Measurements from ENCODE around the gene RTTN. TPM values are rescaled to one million over a fixed set of nuclear protein-coding genes. Genes with fewer than 3 reads are reported as not detected.

Gene RTTN
- total RNA-seq, 2 donors from 2014 or later = 13.0 to 20.1 TPM

DNA sequence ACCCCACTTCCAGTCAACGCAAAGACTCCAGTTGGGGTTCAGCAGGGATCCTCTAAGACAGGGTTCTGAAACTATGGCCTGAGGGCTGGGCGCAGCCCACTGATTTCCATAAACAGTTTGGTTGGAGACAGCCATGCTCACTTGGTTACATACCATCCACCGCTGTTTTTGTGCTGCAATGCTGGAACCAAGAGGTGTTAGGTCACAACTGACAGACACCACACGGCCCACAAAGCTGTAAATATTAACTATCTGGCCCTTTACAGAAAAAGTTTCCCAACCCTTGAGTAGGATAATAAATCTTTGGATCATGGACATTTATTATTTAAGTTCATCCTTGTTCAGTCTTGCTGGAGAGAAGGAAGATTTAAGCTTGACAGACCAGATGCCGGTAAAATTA is 249.4 kb downstream of the RTTN start:
- H3K4me1 ChIP-seq = no peaks in the 10 kb centered on the region
- WGBS, 2 donors = 77 to 85% methylated on average over 5 of the region's 5 CpGs
- H3K36me3 ChIP-seq (replicated peaks in 1 of 2; ENCODE audit: insufficient read depth in 1 of 2, low read depth in 2 of 2) = no peaks in the 10 kb centered on the region
- intact Hi-C loops (cut with DNase I) = no loop called here
- DNase-seq = no peak
- ATAC-seq = no peak
- H3K4me3 ChIP-seq = no peak overlapping the region
- TF ChIP-seq, protein P1, sequence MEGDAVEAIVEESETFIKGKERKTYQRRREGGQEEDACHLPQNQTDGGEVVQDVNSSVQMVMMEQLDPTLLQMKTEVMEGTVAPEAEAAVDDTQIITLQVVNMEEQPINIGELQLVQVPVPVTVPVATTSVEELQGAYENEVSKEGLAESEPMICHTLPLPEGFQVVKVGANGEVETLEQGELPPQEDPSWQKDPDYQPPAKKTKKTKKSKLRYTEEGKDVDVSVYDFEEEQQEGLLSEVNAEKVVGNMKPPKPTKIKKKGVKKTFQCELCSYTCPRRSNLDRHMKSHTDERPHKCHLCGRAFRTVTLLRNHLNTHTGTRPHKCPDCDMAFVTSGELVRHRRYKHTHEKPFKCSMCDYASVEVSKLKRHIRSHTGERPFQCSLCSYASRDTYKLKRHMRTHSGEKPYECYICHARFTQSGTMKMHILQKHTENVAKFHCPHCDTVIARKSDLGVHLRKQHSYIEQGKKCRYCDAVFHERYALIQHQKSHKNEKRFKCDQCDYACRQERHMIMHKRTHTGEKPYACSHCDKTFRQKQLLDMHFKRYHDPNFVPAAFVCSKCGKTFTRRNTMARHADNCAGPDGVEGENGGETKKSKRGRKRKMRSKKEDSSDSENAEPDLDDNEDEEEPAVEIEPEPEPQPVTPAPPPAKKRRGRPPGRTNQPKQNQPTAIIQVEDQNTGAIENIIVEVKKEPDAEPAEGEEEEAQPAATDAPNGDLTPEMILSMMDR (IDR thresholded peaks at IDR 0.05) = no peak
- TF ChIP-seq POLR2A (IDR thresholded peaks at IDR 0.05) = no peak
- H3K9me3 ChIP-seq = no peaks in the 10 kb centered on the region
- no peak overlapping the region for H3K27ac ChIP-seq
- no peaks in the 10 kb centered on the region for H3K27me3 ChIP-seq

DNA sequence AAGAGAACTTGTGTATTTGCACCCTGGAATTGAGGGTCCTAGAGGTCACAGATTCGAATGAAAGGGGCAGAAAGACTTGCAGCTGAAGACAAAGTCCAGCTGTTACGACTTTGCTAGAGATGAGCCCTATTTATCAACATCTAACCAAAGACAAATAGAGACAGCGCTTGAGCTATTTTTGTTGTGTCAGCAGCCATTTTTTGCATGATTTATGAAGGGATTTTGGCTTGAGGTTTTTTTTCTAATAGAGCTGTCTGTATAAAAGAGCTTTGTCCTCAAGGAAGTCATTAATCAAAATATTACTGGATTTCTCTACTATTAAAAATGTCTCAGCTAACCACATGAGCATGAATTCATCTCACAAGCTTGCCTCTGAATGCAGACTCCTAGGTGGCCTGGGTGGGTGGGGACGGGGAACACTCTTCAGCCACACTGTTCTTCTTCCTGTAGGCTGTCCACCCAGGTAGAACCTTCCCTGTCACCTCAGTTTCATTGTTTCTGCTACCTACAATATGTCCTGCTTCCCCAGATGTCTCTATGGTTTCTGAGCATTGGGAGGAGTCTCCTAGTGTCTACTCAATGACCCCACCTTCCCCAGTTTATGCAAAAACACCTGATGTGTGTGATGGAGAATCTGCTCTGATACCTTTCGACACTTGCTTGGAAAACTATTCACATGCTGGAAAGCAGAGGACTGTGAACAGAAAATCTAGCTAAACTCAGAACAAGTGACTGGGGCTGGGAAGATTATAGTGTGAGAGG is 250.6 kb downstream of the RTTN start:
- intact Hi-C loops (cut with DNase I) = no loop called here
- TF ChIP-seq, protein P1 (IDR thresholded peaks at IDR 0.05) = no peak
- TF ChIP-seq POLR2A (IDR thresholded peaks at IDR 0.05) = no peak
- Histone ChIP-seq H3K9me3 (no peaks in the 10 kb centered on the region), H3K36me3 (replicated peaks in 1 of 2; ENCODE audit: insufficient read depth in 1 of 2, low read depth in 2 of 2) (no peaks in the 10 kb centered on the region), H3K27me3 (no peaks in the 10 kb centered on the region), H3K4me1 (no peaks in the 10 kb centered on the region), H3K4me3 (no peak overlapping the region), H3K27ac (no peak overlapping the region)
- DNase-seq (no peak), ATAC-seq (no peak)
- 63 to 66% methylated on average over 5 of the region's 5 CpGs for WGBS, 2 donors

DNA sequence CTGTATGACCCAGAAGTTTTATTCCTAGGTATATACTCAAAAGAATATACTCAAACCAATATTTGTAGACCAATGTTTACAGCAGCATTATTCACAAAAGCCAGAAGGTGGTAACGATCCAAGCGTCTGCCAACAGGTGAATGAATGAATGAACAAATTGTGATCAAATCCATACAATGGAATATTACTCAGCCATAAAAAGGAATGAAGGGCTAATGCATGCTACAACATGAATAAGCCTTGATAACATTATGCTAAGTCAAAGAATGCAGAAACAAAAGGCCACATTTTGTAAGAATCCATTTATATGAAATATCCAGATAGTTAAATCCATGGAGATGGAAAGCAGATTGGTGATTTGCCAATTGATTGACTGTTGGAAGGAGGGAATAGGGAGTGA is 252.3 kb downstream of the RTTN start:
- H3K9me3 ChIP-seq = no peaks in the 10 kb centered on the region
- no peak overlapping the region for H3K27ac ChIP-seq
- intact Hi-C loops (cut with DNase I) = no loop called here
- H3K36me3 ChIP-seq (replicated peaks in 1 of 2; ENCODE audit: insufficient read depth in 1 of 2, low read depth in 2 of 2) = no peaks in the 10 kb centered on the region
- no peak overlapping the region for H3K4me3 ChIP-seq
- no peaks in the 10 kb centered on the region for H3K27me3 ChIP-seq
- no peak for ATAC-seq
- H3K4me1 ChIP-seq = no peaks in the 10 kb centered on the region
- 85 to 95% methylated on average over 2 of the region's 2 CpGs for WGBS, 2 donors
- TF ChIP-seq, protein P1 (IDR thresholded peaks at IDR 0.05) = no peak
- TF ChIP-seq POLR2A (IDR thresholded peaks at IDR 0.05) = no peak
- DNase-seq = no peak

Other genes with a start within 250 kb of the RTTN start
- gene SOCS6, start 83.4 kb upstream of the RTTN start, total RNA-seq = 10 to 100 TPM in 1 of 2 donors, 1 to 10 TPM in 1; 7.3 to 17.9 TPM

All from body of pancreas (tissue), 4 donors.